BJ (cell line): ENCODE results near the gene SELENOO. TPM values are rescaled to one million over a fixed set of nuclear protein-coding genes. Genes with fewer than 3 reads are reported as not detected.

Experiments
- CTCF ChIA-PET: fragments of 350-600 bp; formaldehyde crosslinking; extraction: SDS; loops from one replicate; lab custom pipeline; 2021; ENCODE audit warnings: antibody characterized with exemption, inconsistent platforms; lab: Yijun Ruan, JAX
- POLR2A ChIA-PET: fragments of 300-600 bp; sonication (Branson Sonifier 250); formaldehyde crosslinking; extraction: SDS; loops from one replicate; lab custom pipeline; 2021; ENCODE audit warnings: antibody characterized with exemption; lab: Charles Lee
- DNase-seq: peaks from one replicate; pipeline ENCODE4 v3.0.0-alpha.2; 2011; ENCODE audit warnings: low read depth
- H3K27me3 ChIP-seq: 2 replicates; pipeline ENCODE4 v1.6.0; 2011; ENCODE audit warnings: low read length; ENCODE audit not compliant: control insufficient read depth, insufficient read depth
- H3K36me3 ChIP-seq: 2 replicates; pipeline ENCODE4 v1.5.1; 2011; ENCODE audit warnings: low read length; ENCODE audit not compliant: control insufficient read depth, insufficient read depth
- H3K4me3 ChIP-seq: 2 replicates; pipeline ENCODE4 v1.5.1; 2011; ENCODE audit warnings: low read depth, mild to moderate bottlenecking, control low read depth, low read length
- CTCF ChIP-seq: IDR thresholded peaks from 2 replicates; pipeline ENCODE4 v1.5.1; 2011; ENCODE audit warnings: low read depth, mild to moderate bottlenecking, control low read depth, inconsistent platforms, low read length, moderate library complexity; ENCODE audit not compliant: insufficient read depth
- polyA plus RNA-seq: library from polyadenylated mRNA; depleted of rRNA; stranded (reverse); fragments of >200 nt; gene quantifications from 2 replicates; pipeline ENCODE4 v1.2.3, GENCODE V29; 2011

Gene SELENOO
- polyA plus RNA-seq, 1 experiment = 16.7 TPM

- Histone ChIP-seq H3K4me3 (no peak overlapping the region), H3K27me3 (no peaks in the 10 kb centered on the region), H3K36me3 (peaks cover 31% of the 10 kb centered on the region)
- CTCF ChIA-PET = interaction anchor here (0.6 to 1.7 kb wide), 8 partner anchors 10 to 241 kb away, joined by 3 to 5 read pairs (median 4); no protein-coding TSS in a partner anchor
- TF ChIP-seq CTCF = no peak
- DNase-seq = no peak
- POLR2A ChIA-PET = no interaction called here
Measured at GRCh38 chr22:50208939-50209892, 8.4 kb downstream of the SELENOO start.

- CTCF ChIA-PET = interaction anchor here (1.0 to 1.7 kb wide), 3 partner anchors 9 to 279 kb away, joined by 3 to 10 read pairs (median 5); no protein-coding TSS in a partner anchor
Measured at GRCh38 chr22:50209893-50210292, 9.1 kb downstream of the SELENOO start.

GRCh38 chr22:50210378-50211139 lies 9.7 kb downstream of the SELENOO start:
- Histone ChIP-seq H3K4me3 (no peak overlapping the region), H3K27me3 (no peaks in the 10 kb centered on the region), H3K36me3 (peaks cover 32% of the 10 kb centered on the region)
- TF ChIP-seq CTCF = no peak
- ChIA-PET POLR2A (no interaction called here), CTCF (interaction anchor here (0.7 to 1.7 kb wide), 6 partner anchors 9 to 280 kb away, joined by 3 to 10 read pairs (median 4); no protein-coding TSS in a partner anchor)
- no peak for DNase-seq

More at GRCh38 chr22:50209893-50210292, 9.1 kb downstream of the SELENOO start:
- H3K4me3 ChIP-seq = no peak overlapping the region
- DNase-seq = no peak
- POLR2A ChIA-PET = no interaction called here
- no peaks in the 10 kb centered on the region for H3K27me3 ChIP-seq
- peak; percentile 89 for TF ChIP-seq CTCF
- peaks cover 30% of the 10 kb centered on the region for H3K36me3 ChIP-seq

GRCh38 chr22:50211147-50211546 lies 10.3 kb downstream of the SELENOO start:
- peaks cover 35% of the 10 kb centered on the region for H3K36me3 ChIP-seq

More at GRCh38 chr22:50211147-50211546, 10.3 kb downstream of the SELENOO start:
- no peak for DNase-seq
- POLR2A ChIA-PET = no interaction called here
- CTCF ChIA-PET = interaction anchor here (0.6 to 1.7 kb wide), 6 partner anchors 10 to 280 kb away, joined by 3 to 10 read pairs (median 4); no protein-coding TSS in a partner anchor
- H3K4me3 ChIP-seq = no peak overlapping the region
- H3K27me3 ChIP-seq = no peaks in the 10 kb centered on the region
- TF ChIP-seq CTCF = no peak
